Ishikawa (cell line): ENCODE results near the gene BICDL2.
A peak's percentile ranks its signal among the peaks of the same experiment; 100 is the strongest.

Source experiments
- CEBPB ChIP-seq: IDR thresholded peaks from 2 replicates; pipeline ENCODE4 v1.6.1; 2012
- CREB1 ChIP-seq: IDR thresholded peaks from 2 replicates; pipeline ENCODE4 v1.6.1; 2012; ENCODE audit warnings: low read depth
- EGR1 ChIP-seq: IDR thresholded peaks from 2 replicates; pipeline ENCODE4 v1.6.1; 2012
- EP300 ChIP-seq: IDR thresholded peaks from 2 replicates; pipeline ENCODE4 v1.6.1; 2012; ENCODE audit warnings: borderline replicate concordance
- FOXM1 ChIP-seq: IDR thresholded peaks from 2 replicates; pipeline ENCODE4 v1.6.1; 2012; ENCODE audit warnings: low read depth, borderline replicate concordance
- NFIC ChIP-seq: IDR thresholded peaks from 2 replicates; pipeline ENCODE4 v1.6.1; 2012
- RAD21 ChIP-seq: IDR thresholded peaks from 2 replicates; pipeline ENCODE4 v1.6.1; 2012; ENCODE audit warnings: low read depth
- TAF1 ChIP-seq: IDR thresholded peaks from 2 replicates; pipeline ENCODE4 v1.6.1; 2012; ENCODE audit warnings: low read depth, mild to moderate bottlenecking
- TCF12 ChIP-seq: IDR thresholded peaks from 2 replicates; pipeline ENCODE4 v1.6.1; 2012; ENCODE audit warnings: low read depth
- TEAD4 ChIP-seq: IDR thresholded peaks from 2 replicates; pipeline ENCODE4 v1.6.1; 2012
- YY1 ChIP-seq: IDR thresholded peaks from 2 replicates; pipeline ENCODE4 v1.6.1; 2012; ENCODE audit warnings: low read depth
- ZBTB7A ChIP-seq: IDR thresholded peaks from 2 replicates; pipeline ENCODE4 v1.6.1; 2012; ENCODE audit warnings: low read depth
- TF ChIP-seq, protein P1 (sequence below): IDR thresholded peaks from 2 replicates; pipeline ENCODE4 v1.6.1; 2012; ENCODE audit warnings: low read depth, mild to moderate bottlenecking
- TF ChIP-seq, protein P2 (sequence below): IDR thresholded peaks from 2 replicates; pipeline ENCODE4 v1.6.1; 2012
- TF ChIP-seq, protein P3 (sequence below): IDR thresholded peaks from 2 replicates; pipeline ENCODE4 v1.6.1; 2012

The BICDL2 gene, protein sequence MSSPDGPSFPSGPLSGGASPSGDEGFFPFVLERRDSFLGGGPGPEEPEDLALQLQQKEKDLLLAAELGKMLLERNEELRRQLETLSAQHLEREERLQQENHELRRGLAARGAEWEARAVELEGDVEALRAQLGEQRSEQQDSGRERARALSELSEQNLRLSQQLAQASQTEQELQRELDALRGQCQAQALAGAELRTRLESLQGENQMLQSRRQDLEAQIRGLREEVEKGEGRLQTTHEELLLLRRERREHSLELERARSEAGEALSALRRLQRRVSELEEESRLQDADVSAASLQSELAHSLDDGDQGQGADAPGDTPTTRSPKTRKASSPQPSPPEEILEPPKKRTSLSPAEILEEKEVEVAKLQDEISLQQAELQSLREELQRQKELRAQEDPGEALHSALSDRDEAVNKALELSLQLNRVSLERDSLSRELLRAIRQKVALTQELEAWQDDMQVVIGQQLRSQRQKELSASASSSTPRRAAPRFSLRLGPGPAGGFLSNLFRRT

DNA sequence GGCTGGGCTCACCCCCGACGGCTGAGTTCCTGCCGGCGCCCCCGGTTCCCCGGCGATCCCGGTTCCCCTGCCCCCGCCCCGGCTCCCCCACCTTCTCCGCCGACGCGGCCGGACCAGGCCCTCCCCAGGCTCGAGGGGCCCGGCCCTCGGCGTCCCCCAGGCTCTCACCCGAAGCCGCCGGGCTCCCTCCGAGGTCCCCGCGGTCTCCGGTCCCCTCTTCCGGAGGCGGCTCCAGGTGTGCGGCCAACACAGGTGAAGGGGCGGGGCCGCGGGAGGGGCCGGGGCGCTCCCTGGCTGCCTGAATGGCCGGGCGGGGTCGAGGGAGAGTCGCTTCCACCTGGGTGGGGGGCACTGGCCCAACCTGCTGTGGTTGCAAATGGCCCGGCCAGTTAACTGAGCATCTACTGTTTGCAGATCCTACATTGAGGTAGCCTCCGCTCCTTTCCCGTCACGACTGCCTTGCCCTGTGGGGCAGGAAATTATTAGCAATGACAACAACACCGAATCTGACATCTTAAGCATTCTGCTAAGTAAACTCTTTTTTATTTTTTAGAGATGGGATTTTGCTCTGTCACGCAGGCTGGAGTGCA, at the start of gene BICDL2:
TSS of gene BICDL2 (minus strand) at position 219 of the 590 bp plus-strand sequence. CDS start 1,448 bp downstream, outside the sequence.
- TF ChIP-seq TAF1 (peak; percentile 40; the same call in 1 of the 2 replicates), YY1 (no peak), ZBTB7A (peak; percentile 8; the same call in 1 of the 2 replicates), CEBPB (no peak), FOXM1 (no peak), NFIC (no peak), RAD21 (no peak), TCF12 (0 out of 2 replicates have a peak, but pooled peaks have one; percentile 17), EGR1 (no peak)
- TF ChIP-seq, protein P1, sequence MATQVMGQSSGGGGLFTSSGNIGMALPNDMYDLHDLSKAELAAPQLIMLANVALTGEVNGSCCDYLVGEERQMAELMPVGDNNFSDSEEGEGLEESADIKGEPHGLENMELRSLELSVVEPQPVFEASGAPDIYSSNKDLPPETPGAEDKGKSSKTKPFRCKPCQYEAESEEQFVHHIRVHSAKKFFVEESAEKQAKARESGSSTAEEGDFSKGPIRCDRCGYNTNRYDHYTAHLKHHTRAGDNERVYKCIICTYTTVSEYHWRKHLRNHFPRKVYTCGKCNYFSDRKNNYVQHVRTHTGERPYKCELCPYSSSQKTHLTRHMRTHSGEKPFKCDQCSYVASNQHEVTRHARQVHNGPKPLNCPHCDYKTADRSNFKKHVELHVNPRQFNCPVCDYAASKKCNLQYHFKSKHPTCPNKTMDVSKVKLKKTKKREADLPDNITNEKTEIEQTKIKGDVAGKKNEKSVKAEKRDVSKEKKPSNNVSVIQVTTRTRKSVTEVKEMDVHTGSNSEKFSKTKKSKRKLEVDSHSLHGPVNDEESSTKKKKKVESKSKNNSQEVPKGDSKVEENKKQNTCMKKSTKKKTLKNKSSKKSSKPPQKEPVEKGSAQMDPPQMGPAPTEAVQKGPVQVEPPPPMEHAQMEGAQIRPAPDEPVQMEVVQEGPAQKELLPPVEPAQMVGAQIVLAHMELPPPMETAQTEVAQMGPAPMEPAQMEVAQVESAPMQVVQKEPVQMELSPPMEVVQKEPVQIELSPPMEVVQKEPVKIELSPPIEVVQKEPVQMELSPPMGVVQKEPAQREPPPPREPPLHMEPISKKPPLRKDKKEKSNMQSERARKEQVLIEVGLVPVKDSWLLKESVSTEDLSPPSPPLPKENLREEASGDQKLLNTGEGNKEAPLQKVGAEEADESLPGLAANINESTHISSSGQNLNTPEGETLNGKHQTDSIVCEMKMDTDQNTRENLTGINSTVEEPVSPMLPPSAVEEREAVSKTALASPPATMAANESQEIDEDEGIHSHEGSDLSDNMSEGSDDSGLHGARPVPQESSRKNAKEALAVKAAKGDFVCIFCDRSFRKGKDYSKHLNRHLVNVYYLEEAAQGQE: no peak

DNA sequence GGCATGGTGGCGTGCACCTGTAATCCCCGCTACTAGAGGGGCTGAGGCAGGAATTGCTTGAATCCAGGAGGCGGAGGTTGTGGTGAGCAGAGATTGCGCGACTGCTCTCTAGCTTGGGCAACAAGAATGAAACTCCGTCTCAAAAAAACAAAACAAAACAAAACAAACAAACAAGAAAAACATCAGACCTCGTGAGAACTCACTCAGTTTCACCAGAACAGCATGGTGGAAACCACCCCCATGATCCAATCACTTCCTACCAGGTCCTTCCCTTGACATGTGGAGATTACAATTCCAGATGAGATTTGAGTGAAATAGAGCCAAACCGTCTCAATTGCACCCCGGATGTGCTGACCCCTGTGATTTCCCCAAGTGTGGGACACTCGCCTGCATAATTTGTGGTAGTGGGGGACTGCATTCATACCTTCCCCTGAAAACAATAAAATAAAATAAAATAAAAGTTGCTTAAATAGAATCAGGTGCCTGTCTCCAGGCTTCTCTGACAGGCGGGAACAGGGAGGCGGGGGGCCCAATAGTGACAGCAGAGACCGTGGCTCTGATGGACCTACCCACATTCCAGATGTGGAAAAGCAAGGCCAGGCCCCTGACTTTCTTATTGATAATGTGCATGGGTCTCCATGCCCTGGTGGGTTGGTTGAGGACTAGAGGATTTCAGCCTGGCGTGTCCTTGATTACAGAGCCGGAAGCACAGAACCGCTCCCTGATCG, 49.3 kb upstream of the BICDL2 start:
- TF ChIP-seq RAD21 (no peak), YY1 (no peak)
- TF ChIP-seq, protein P2, sequence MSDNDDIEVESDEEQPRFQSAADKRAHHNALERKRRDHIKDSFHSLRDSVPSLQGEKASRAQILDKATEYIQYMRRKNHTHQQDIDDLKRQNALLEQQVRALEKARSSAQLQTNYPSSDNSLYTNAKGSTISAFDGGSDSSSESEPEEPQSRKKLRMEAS: no peak

DNA sequence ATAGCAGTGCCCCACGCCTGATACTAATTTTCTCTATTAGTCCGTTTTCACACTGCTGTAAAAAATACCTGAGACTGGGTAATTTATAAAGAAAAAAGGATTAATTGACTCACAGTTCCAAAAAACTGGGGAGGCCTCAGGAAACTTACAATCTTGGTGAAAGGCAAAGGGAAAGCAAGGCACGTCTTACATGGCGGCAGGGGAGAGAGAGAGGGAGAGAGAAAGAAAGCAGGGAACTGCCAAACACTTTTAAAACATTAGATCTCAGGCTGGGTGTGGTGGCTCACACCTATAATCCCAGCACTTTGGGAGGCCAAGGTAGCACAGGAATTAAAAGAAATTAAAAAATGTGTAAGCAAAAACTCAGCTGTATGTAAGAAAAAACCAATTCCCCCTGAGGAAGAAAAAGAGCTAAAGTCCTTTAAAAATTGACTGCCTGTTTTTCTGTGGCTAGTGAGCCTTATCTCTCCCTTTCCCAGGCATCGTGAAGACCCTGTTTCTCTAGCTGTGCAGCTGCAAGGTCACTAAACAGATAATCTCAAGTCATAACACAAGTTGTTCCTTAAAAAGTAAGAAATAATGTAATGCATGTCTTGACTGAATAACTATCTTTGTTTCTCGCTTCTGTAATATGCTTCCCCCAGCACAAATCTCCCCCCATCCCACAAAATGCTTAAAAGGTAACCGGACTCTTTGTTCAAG, 48.4 kb upstream of the BICDL2 start:
- TF ChIP-seq ZBTB7A (no peak), CREB1 (no peak), RAD21 (no peak), FOXM1 (no peak), EGR1 (no peak), NFIC (no peak), YY1 (no peak), TAF1 (no peak), TEAD4 (no peak), TCF12 (no peak)
- TF ChIP-seq, protein P2: no peak

DNA sequence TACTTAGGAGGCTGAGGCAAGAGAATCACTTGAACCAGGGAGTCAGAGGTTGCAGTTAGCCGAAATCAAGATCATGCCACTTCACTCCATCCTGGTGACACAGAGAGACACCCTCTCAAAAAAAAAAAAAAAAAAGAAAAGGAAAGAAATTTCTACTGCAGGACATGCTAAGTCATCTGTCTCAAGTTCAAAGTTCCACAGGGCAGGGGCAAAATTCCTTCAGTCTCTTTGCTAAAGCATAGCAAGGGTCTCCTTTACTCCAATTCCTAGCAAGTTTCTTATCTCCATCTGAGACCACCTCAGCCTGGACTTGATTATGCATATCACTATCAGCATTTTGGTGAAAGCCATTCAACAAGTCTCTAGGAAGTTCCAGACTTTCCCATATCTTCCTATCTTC, 47.7 kb upstream of the BICDL2 start:
- TF ChIP-seq CREB1 (no peak), EP300 (no peak), NFIC (no peak), ZBTB7A (no peak), CEBPB (no peak), TCF12 (no peak), YY1 (no peak), TAF1 (no peak), EGR1 (no peak), TEAD4 (no peak), FOXM1 (no peak), RAD21 (no peak)
- TF ChIP-seq, protein P1: no peak
- TF ChIP-seq, protein P2: no peak
- TF ChIP-seq, protein P3, sequence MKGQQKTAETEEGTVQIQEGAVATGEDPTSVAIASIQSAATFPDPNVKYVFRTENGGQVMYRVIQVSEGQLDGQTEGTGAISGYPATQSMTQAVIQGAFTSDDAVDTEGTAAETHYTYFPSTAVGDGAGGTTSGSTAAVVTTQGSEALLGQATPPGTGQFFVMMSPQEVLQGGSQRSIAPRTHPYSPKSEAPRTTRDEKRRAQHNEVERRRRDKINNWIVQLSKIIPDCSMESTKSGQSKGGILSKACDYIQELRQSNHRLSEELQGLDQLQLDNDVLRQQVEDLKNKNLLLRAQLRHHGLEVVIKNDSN: no peak

DNA sequence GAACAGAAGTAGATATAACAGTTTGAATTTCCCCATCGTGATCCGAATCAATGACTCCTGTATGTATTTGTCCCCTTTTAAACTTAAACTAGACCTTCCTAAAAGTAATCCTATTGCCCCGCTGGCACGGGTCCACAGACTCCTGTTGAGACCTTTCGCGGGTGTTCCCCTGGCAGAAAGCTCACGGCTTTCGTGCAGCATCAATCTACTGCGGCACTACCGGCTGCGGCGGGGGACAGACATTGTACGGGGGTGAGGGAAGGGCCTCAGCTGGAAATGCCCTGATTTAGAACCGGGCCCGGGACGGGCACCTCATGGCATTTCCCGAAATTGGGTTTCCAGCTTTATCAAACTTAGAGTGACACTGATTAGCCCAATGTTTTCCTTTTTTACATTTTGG, 43.3 kb upstream of the BICDL2 start:
- TF ChIP-seq TAF1: no peak
- TF ChIP-seq EGR1: no peak
- no peak for TF ChIP-seq RAD21
- TF ChIP-seq, protein P1: no peak
